SH-SY5Y (cell line): ENCODE measurements around the gene SLC7A5.

Experiments used
- GATA2 ChIP-seq: IDR thresholded peaks from 2 replicates; pipeline ENCODE4 v1.6.1; 2011; ENCODE audit warnings: mild to moderate bottlenecking, low read depth, low read length
- GATA3 ChIP-seq: IDR thresholded peaks from 2 replicates; pipeline ENCODE4 v1.6.1; 2011; ENCODE audit warnings: low read depth, mild to moderate bottlenecking, low read length, moderate library complexity

DNA sequence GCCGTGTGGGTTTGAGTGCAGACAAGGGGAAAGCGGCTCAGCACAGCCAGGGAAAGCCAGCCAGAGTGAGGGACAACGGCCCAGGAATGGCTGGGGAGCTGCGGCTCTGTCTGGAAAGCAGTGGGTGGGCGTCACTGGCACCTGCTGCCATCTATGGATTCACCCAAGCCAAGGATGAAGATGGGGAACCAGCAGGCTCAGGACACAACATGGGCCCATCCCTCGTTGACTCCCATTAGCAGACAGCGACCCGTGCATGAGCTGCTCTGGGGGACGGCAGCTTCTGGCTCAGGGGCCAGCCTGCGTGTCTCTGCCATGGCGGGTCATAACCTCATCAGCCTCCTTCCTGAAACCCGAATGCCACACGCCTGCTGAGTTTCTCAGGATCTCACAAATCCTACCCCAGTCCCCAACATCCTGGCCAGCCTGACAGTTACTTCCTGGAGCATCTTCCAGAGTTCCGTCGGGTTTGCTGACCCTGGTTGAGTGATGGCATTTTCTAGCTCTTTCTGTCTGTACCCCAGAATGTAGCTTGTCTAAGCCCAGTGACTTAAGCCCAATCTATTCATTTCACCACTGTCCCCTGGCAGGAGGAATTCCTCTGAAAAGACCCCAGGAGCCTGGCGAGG lies 50.7 kb downstream of the SLC7A5 start:
- TF ChIP-seq GATA3 (no peak), GATA2 (no peak)
